Stimulated activated CD4-positive, alpha-beta T cell treated with anti-CD3 and anti-CD28 coated beads, Interleukin-15, amount 100 ng/mL, for 1 hour (primary cell): Measurements from ENCODE around the gene GCSH.
A peak's percentile ranks its signal among the peaks of the same experiment; 100 is the strongest.
"Not testable (repeated sequence)": the region's sequence is repeated elsewhere in the genome, so short reads cannot be mapped to it uniquely, and the experiment has no call there.

Experiments used
- DNase-seq, 2 donors: peaks; one replicate each; pipeline ENCODE4 v3.0.0-alpha.2; 2020; ENCODE audit warnings: low read depth in 1 of 2, low spot score in 1 of 2

Gene GCSH

DNA sequence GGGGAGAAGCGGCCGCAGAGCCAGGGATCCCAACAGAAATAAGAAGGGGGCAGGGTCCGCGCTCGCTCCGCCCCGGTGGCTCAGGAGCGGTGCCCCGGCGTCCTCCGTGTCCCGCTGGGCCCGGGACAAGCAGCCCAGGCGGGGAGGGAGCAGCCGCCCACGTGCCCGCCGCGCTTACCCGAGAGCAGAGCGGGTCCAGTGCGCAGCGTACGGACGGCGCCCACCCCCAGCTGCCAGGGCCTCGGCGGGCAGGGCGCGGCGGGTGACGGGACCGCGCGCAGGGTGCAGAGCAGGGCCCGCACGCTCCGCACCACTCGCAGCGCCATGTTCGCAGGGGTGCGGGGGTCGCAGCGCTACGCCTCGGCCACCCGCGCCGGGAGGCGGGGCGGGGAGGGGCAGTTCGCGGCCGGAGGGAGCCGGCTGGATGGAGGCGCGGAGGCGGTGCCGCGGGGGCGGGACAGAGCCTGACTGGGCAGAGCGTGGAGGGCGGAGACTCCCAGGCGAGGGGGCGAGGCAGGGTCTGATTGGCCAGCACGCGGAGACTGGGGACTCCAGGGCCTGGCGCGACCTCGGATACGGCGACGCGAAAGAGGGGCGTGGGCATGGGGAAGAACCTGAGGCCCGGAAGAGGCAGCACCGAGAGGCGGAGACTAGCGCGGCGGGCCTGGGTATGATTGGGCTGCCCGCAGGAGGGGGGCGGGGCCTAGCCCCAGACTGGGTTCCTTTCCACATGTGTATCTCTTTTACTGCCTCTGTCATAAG lies at the start of gene GCSH:
Gene GCSH, minus strand, starts transcription at position 443 of the 762 bp plus-strand sequence. Its CDS starts 117 bp downstream, at position 326.
- peak; percentile 94 to 95 for DNase-seq

GRCh38 chr16:81143921-81144471 lies 47.8 kb upstream of the GCSH start:
- no peak for DNase-seq

DNA sequence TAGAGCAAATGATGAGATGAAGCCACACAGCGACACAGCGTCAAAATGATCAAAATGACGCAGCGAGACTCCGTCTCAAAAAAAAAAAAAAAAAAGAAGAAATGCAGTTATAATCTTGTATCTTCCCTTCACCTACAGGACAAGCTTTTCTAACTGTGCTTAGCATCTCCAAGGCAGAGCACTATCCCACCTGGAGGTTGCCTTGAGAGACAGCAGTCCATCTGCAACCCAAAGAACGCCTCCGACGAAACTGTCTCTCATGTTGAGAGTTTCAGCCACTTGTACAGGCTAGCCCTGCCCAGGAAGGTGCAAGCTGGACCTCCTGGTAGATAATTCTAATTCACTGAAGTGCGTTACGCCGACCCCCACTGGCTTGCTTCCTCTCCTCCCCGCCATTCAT lies 46.7 kb upstream of the GCSH start:
- DNase-seq = no peak

DNA sequence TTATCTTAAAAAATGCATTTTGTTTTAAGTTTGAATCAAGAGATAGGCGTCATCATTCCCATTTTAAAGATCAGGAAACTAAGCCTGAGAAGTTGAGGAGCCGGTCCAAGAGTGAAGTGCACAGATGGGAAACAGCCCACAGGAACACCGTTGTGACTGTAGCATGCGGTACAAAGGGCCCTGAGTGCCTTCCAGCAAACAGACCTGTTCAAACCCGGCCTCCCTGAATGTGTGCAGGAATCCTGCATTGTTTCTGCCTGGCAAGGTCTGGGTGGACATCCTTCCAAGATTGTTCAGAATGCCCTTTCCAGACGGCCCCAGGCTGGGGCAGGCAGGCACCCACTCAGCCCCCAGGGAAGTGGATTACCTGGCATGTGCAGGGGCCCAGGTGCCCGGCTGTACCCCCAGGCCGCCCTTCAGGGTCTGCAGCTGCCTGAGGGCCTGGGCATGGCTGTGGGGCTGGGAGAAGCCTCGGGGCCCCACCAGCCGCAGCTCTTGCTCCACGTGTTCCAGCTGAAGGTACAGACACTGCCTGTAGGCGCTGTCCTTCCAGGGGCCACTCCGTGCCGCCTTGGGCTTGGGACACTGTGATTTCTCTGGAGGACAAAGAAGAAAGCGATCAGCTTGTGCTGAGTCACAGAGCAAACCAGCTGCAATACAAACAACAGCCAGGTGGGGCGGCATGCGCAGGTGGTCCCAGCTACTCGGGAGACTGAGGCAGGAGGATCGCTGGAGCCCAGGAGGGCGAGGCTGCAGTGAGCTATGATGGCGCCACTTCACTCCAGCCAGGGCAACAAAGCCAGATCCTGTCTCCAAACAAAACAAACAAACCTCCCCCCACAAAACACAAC lies 45.0 kb upstream of the GCSH start:
- DNase-seq = no peak

DNA sequence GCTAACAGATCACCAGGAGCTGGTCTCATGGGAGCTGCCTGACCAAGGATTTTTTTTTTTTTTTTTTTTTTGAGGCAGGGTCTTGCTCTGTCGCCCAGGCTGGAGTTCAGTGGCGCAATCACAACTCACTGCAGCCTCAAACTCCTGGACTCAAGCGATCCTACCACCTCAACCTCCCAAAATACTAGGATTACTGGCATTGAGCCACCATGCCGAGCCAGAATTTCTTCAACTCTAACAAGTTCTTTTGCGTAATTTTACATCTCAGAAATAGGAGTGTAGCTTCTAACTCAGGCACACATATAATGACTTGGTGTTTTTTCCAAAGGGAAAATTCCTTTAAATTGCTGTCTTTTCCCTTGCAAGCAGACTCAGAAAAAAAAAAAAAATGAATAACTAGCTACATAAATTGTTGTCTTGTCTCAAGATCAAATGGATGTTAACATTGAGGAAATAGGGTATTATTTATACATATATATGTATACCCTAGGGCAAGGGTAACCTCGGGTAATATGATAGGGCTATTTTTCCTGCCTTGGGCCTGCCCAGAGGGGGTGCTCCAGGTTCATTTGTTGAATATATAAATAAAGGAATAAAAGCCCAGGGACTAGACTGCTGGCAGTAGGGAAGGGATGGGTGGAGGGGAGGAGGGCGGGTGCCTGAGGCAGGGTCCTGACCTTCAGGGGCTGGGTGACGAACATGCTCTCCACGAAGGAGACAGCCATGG lies 42.8 kb upstream of the GCSH start:
- no peak for DNase-seq

- DNase-seq = no peak
Measured at GRCh38 chr16:81137754-81138153, 41.6 kb upstream of the GCSH start.

DNA sequence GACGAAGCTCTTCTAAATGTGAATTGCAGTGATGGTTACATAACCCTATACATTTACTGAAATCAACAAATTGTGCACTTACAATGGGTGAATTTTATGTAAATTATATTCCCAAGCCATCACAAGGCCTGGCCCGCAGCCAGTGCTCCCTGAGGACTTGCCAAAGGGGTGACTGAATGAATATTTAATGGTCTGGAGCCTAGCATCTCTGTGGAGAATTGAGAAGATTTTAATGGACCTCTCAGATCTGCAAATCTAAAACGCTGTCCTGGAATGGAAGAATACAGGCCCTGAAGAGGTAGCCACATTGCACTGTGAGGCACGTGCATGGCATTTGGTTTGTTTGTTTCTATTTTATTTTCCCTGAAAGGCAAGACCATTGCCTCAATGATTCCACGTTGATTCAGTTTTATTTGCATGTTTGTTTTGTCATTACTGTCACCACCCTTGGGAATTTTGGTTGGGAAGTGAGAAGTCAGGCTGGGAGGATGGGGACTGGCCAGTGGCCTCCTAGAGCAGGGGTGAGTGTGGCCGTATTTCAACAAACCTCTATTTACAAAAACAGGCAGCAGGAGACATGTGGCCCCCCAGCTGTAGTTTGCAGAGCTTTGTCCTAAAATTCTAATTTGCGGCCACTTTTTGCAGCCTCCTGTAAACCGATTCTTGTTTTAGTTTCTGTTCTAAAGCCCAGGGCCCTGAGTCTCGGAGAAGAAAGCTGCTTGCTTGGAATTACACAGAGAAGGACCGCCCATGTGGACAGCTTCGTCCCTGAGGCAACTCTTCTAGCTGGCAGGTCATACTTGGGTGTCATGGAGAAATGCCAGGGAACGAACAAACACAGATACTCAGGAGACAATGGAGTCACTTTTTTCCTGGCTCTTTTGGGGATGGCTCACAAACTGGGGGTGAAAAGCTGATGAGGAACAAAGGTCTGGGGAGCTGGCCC lies 40.5 kb upstream of the GCSH start:
- DNase-seq = no peak

DNA sequence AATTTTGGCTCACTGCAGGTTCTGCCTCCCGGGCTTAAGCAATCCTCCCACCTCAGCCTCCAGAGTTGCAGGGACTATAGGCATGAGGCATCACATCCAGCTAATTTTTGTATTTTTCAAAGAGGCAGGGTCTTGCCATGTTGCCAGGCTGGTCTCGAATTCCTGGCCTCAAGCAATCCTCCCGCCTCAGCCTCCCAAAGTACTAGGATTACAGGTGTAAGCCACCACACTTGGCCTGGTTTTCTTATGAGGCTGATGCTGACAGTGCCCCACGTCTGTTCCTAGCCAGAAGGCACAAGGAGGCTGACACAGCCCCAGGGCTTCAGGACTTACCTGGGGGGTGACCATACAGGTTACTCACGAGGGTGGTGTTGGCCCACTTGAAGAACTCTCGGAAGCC lies 33.9 kb upstream of the GCSH start:
- DNase-seq = no peak

DNA sequence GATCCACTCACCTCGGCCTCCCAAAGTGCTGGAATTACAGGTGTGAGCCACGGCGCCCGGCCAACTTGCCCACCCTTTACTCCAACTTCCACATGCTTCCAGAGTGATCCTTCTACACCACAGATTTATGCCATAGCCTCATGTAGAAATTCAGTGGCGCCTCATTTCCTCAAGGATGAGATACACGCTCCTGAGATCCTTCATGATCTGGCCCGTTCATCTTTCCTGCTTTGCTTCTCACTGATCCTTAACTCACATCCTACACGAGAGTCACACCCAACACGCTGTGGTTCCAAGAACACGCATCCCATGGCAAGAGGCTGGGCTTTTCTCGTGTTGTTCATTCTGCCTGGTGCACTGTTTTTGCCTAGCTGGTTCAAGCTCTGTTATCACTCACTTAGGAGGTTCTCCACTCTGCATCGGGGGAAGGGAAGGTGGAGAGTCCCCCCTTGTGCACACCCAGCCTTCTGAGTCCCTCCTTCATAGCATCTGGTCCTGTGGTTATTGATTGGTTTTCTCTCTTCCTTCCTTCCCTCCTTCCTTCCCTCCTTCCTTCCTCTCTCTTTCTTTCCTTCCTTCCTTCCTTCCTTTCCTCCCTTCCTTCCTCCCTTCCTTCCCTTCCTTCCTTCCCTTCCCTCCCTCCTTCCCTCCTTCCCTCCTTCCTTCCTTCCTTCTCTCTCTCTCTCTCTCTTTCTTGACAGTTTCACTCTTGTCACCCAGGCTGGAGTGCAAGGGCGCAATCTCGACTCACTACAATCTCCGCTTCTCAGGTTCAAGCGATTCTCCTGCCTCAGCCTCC lies 32.7 kb upstream of the GCSH start:
- DNase-seq = no peak

- DNase-seq = no peak
Measured at GRCh38 chr16:81127051-81127450, 30.9 kb upstream of the GCSH start.

GRCh38 chr16:81123092-81123852 lies 27.1 kb upstream of the GCSH start:
- no peak for DNase-seq

GRCh38 chr16:81121474-81121990 lies 25.3 kb upstream of the GCSH start:
- DNase-seq = no peak

DNA sequence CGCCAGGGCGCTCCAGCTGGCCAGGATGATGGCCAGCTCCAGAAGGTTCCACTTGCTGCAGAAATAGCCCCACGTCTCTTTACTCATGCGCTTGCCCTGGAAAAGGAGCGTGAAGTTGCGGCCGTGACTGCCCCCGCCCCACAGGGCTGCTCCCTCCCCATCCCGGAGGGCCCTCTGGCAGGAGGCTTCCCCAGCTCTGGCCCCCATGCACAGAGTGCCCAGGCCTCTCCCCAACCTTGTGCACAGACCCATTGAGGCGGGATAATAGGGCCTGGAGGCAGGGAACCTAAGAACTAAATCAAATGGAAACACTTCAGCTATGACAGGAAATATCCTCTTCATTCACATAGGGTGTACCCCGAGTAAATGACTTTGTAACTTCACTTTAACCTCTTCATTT lies 21.2 kb upstream of the GCSH start:
- no peak for DNase-seq

GRCh38 chr16:81116285-81116684 lies 20.1 kb upstream of the GCSH start:
- no peak for DNase-seq

GRCh38 chr16:81112453-81112852 lies 16.3 kb upstream of the GCSH start:
- no peak for DNase-seq

DNA sequence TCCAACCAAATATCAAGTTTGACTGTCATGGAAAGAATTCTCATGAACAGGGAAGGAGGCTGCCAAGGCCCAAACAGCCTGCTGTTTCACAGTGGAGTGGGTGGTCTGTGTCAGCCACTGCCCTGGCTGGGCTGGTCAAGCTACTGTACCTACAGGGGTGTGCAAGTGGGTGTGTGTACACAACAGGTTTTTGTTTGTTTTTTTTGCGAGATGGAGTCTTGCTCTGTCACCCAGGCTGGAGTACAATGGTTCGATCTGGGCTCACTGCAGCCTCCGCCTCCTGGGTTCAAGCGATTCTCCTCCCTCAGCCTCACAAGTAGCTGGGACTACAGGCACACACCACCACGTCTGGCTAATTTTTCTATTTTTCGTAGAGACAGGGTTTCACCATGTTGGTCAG lies 13.1 kb upstream of the GCSH start:
- DNase-seq = not testable (repeated sequence)

DNA sequence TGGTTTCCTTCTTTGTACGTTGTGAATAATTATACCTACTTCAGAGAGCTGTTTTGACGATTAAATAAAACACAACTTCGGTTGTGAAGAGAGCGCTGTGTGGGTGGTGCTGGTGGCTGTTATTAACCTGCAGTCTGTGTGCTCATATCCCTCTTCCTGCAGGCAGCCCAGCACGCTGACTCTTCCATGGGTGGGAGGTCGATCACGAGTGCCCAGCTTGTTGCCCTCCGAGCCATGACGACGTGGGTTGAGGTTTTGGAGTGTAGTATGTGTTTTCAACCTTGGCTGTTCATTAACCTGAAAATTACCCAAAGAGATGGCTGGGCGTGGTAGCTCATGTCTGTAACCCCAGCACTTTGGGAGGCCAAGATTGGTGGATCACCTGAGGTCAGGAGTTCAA lies 11.3 kb upstream of the GCSH start:
- DNase-seq = no peak

DNA sequence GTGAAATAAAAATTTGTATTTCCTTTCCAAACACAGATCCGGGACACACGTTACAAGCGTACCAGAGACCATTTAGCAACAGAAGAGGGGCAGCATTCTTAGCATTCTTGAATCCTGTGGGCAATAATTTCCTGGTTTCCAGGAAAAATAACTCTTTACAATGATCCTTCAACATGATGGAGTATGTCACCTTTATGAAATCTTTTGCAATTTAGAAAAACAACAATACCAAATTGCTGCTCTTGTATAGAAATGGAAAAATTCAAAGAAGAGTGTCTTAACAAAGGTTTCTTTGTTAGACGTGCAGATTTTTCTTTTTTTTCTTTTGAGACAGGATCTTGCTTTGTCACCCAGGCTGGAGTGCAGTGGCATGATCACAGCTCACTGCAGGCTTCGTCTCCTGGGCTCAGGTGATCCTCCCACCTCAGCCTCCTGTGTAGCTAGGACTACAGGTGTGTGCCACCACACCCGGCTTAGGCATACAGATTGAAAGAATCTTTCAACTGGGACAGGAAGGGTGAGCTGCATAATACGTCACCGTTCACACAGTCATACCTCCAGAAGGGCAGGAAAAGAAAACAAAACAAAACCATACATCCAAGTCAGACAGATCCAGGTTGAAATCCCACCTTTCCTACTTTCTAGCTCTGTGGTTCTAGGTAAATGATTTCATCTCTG lies 10.8 kb upstream of the GCSH start:
- DNase-seq = no peak
